CD4-positive, alpha-beta T cell treated with Interleukin-4 for 1 hour (primary cell): ENCODE data around the gene CYP46A1.

ENCODE experiments used
- DNase-seq, 2 donors: peaks; one replicate each; pipeline ENCODE4 v3.0.0-alpha.2; 2020 to 2022

CYP46A1 gene

DNA sequence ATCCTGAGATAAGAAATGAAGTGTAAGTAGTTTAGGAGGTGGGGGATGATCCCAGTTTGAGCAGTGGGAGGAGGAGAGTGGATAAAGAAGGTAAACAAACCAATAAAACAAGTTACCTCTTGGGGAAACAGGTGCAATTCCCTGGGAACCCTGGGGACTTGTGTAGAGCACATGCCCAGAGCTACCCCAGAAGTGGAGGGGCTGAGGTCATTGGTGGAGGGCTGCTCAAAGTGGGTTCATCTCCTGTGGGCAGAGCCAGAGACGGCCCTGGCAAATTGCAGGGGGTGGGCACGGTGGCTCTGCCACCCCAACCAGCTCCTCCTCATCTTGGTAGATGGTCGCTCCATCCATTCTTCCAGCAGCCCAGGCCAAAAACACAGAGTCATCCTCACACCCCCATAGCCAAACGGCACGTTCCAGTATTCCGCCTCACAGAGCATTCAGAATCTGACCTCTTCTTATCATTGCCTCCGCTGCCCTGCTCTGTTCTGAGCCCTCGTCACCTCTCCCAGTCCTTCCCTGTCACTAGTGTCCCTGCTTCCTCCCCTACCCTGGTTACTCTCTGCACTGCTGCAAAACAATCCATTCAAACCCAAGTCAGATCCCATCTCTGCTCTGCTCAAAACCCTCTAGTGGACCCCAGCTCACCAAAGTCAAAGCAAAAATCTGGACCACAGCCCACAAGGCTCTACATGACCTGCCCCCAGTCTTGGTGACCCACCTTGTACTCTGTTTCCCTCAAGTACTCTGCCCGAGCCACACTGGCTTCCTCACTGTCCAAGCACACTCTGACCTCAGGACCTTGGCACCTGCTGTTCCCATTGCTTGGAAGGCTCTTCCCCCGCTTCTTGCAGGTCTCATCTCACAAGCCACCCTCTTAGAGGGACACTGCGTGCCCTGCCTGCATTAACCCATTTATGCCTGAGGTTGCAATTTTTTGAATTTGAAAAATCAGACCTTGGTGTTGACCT is 5.5 kb downstream of the CYP46A1 start:
- peak in 1 of 2 donors; percentile 8 for DNase-seq

DNA sequence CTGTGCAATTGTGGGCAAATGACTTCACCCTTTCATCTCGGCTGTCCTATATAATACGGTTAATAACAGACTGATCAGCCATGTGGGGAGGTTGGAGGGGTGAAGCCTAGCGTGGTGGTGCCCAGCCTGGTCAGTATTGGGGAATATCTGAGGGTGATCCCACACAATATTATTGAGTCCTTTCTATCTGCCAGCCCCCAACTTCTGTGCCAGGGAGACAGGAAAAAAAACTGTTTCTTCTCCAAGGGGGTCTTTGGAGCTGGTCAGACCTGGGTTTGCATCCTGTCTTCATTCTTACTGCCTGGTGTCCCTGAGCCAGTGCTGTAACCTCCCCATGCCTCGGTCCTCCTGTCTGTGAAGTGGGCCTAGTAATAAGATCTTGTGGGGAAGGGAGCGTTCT is 6.5 kb downstream of the CYP46A1 start:
- DNase-seq: peak in 1 of 2 donors; percentile 5

DNA sequence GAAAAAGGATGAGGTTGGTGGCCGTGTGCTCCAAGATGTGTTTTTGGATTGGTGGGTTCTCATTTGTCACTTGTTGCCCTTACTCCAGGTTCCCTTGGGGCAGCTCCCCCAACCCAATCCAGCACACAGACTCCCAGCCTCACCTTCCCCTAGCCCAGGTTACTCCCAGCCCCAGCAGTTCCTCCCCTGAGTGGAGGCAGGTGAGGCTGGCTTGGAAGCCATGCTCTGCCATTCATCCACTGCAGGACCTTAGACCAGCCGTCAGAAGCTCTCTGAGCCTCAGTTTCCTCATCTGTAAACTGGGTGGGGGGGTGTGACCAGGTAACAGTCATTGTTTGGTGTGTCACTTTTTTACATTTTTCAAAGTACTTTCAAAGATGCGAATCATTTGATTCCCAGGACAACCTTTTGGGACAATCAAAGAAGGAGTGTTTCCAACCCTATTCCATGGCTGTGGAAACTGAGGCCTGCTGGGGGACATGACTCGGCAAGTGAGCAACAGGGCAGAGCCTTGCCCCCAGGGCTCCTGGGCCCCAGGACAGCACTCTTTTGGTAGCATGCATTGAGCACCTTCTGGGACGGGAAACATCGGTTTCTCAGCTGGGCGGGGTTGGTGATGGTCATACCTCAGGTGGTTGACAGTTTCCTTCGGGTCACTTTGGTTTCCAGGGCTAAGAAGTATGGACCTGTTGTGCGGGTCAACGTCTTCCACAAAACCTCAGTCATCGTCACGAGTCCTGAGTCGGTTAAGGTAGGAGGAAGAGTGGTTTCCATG is 7.2 kb downstream of the CYP46A1 start:
- peak in 1 of 2 donors; percentile 6 for DNase-seq

- no peak for DNase-seq
Observed at GRCh38 chr14:99693918-99694317, 9.8 kb downstream of the CYP46A1 start.

DNA sequence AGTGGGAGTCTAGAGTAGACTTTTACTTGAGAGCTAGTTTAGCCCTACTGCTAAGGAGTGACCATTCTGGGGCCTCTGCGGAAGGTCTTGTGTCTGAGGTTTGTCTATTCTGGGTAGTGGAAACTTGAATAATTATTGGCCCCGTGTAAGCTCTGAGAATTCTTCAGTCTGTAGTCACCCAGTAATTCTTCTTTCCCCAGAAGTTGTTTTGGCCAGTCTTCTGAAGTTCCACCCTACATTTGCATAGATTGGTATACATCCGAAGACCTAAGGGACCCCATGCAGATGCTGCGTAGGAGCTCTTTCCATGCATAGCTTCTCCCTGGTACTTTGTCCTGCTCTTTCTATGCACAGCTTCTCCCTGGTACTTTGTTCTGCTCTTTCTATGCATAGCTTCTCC is 12.8 kb downstream of the CYP46A1 start:
- no peak for DNase-seq

DNA sequence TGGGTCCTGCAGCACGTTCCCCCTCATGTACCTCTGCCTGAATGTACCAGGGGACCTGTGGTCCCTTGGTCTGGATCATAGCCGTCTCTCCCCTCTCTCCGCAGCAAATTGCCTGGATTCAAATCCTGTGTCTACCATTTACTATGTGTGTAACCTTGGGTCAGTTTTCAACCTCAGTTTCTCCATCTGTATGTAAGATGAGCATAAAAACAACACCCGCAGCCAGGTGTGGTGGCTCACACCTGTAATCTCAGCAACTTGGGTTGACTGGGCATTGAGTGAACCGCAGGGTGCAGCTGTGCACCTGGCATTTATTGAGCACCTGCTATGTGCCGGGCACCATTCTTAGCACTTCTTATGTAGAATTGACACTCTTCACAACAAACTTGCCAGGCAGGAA is 14.1 kb downstream of the CYP46A1 start:
- DNase-seq: no peak

DNA sequence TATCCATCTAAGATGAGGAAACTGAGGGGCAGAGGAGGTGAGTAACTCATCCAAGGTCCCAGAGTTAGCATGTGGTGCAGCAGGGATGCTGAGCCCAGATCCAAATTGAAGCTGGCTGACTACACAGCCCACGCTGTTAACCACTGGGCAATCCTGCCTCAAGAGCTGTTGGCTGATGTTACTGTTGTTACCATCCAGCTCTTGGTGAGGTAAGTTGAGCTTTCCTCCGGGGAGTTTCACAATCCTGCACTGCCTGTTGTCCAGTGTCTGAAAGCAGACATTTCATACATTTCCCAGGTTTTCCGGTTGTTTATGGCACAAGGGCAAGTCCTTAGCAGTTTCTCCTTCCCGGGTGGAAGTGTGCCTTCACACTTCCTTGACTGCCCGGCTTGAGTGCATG is 14.5 kb downstream of the CYP46A1 start:
- DNase-seq: no peak

GRCh38 chr14:99699085-99699760 is 15.1 kb downstream of the CYP46A1 start:
- no peak for DNase-seq

GRCh38 chr14:99699861-99700260 is 15.8 kb downstream of the CYP46A1 start:
- DNase-seq: no peak

GRCh38 chr14:99700379-99700778 is 16.3 kb downstream of the CYP46A1 start:
- DNase-seq: no peak

DNA sequence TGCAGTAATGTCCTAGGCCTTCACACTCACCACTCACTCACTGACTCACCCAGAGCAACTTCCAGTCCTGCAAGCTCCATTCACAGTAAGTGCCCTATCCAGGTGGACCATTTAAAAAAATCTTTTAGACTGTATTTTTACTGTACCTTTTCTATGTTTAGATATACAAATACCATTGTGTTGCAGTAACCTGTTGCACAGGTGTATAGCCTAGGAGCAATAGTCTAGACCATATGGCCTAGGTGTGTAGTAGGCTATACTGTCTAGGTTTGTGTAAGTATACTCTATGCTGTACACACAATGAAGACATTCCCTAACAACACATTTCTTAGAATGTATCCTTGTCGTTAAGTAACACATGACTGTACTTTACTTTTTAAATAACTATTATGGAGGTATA is 17.2 kb downstream of the CYP46A1 start:
- no peak for DNase-seq

- DNase-seq: no peak
Observed at GRCh38 chr14:99702115-99702514, 18.0 kb downstream of the CYP46A1 start.

- DNase-seq: no peak
Observed at GRCh38 chr14:99703381-99703780, 19.3 kb downstream of the CYP46A1 start.

DNA sequence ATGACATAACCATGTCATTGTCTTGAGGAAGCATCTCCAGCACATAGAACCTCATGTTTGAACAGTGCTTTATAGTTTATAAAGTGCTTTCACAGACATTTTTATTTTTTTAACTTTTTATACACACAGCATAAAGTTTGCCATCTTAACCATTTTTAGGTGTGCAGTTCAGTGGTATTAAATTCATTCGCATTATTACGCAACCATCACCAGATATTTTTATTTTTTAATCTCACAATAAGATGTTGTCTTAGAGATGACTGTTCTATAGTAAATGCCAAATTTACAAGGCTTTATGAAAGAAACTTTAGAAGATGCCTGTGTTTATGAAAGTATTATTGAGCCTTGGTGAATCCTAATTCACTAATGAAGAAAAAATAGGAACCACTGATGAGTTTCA is 19.9 kb downstream of the CYP46A1 start:
- DNase-seq: no peak

GRCh38 chr14:99706107-99706900 is 22.2 kb downstream of the CYP46A1 start:
- DNase-seq: peak in 1 of 2 donors; percentile 4

DNA sequence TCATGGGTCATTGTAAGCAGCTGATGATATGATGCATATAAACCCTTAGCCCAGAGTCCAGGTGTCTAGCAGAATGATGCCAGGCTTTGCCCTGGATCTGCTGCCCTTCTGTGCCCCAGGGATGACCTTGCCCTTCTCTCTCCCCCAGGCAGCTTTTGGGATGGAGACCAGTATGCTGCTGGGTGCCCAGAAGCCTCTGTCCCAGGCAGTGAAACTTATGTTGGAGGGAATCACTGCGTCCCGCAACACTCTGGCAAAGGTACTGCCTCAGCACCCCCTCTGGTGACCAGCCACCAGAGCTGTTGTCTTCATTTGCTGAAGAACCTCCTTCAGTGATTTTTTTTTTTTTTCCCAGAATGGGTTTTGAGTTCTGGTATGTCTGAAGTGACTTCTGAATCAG is 23.3 kb downstream of the CYP46A1 start:
- DNase-seq: peak in 1 of 2 donors; percentile 4

GRCh38 chr14:99707921-99708320 is 23.8 kb downstream of the CYP46A1 start:
- no peak for DNase-seq

DNA sequence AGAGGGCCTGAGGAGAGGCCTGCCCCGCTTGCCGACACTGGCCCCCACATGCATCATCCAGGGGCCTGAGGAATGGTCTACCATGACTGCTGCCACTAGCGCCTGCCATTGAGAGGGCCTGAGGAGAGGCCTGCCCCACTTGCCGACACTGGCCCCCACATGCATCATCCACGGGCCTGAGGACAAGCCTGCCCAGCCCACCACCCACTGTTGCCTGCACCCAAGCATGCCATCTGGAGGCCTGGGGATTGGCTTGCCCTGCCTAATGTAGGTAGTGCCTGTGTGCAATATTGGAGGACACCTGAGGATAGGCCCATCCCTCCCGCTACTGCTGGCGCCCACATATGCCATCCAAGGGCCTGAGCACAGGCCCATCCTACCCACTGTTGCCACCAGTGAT is 24.4 kb downstream of the CYP46A1 start:
- no peak for DNase-seq

DNA sequence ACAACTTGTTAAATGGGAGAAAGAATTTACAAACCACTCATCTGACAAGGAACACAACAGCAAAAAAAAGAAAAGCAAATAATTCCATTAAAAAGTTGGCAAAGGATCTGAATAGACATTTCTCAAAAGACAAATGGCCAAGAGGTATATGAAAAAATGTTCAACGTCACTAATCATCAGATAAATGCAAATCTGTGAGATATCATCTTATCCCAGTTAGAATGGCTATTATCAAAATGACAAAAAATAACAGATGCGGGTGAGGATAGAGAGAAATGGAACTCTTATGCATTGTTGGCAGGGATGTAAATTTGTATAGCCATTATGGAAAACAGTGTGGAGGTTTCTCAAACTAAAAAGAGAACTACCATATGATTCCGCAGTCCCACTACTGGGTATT is 29.9 kb downstream of the CYP46A1 start:
- DNase-seq: no peak

GRCh38 chr14:99715266-99716000 is 31.3 kb downstream of the CYP46A1 start:
- DNase-seq: peak in 1 of 2 donors; percentile 6

GRCh38 chr14:99716091-99716849 is 32.2 kb downstream of the CYP46A1 start:
- peak in 1 of 2 donors; percentile 4 for DNase-seq
